ENCODE results near the gene MT3. TPM values are rescaled to one million over a fixed set of nuclear protein-coding genes. Genes with fewer than 3 reads are reported as not detected.
A peak's percentile ranks its signal among the peaks of the same experiment; 100 is the strongest.

The MT3 gene
- total and polyA plus RNA-seq, 2 of the 13 experiments (the other 11 are each of a cell fraction or from before 2014, with no cell fraction given): not detected

DNA sequence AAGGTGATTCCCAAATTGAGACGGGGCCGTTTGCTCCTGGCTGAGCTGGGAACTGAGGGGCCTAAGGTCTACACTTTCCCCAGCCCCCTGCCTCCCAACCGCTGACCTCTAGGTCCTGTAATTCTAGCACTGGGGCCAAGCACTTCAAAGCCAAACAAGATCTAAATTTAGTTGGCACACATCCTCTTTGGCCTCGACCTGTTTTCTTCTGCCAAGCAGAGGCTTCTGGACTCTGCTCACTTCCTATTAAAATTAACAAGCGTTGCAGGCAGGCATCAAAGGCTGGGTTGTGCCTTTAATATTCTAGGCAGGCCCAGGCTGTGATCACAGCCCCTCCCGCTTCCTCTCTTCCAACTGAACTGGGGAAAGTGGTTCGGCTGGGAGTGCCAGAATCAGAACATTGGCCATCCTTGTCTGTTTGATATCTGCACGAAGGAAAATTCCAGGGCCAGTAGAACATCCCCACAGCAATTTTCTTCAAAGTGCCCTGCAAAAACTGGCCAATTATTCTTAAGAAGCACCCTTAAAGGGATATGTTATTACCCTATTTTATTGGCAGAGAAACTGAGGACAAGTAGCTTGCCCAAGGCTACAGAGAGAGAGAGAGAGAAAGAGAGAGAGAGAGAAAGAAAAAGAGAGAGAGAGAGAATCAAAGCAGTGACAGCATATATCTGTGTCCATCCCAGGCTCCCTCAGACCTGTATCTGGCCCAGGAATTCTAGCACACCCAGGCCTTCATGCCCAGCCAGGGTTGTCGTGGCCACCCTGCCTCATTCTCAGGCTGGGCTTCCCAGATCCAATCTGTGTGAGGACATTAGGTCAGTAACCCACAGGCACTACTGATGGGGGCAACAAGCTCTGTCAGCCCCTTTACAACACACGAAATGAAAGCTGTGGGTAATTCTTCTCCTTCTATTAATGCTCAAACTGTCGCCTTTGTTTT is 37.3 kb upstream of the MT3 start (continued):
- TF ChIP-seq, protein P1, sequence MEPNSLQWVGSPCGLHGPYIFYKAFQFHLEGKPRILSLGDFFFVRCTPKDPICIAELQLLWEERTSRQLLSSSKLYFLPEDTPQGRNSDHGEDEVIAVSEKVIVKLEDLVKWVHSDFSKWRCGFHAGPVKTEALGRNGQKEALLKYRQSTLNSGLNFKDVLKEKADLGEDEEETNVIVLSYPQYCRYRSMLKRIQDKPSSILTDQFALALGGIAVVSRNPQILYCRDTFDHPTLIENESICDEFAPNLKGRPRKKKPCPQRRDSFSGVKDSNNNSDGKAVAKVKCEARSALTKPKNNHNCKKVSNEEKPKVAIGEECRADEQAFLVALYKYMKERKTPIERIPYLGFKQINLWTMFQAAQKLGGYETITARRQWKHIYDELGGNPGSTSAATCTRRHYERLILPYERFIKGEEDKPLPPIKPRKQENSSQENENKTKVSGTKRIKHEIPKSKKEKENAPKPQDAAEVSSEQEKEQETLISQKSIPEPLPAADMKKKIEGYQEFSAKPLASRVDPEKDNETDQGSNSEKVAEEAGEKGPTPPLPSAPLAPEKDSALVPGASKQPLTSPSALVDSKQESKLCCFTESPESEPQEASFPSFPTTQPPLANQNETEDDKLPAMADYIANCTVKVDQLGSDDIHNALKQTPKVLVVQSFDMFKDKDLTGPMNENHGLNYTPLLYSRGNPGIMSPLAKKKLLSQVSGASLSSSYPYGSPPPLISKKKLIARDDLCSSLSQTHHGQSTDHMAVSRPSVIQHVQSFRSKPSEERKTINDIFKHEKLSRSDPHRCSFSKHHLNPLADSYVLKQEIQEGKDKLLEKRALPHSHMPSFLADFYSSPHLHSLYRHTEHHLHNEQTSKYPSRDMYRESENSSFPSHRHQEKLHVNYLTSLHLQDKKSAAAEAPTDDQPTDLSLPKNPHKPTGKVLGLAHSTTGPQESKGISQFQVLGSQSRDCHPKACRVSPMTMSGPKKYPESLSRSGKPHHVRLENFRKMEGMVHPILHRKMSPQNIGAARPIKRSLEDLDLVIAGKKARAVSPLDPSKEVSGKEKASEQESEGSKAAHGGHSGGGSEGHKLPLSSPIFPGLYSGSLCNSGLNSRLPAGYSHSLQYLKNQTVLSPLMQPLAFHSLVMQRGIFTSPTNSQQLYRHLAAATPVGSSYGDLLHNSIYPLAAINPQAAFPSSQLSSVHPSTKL (CRISPR knock-in tag; IDR thresholded peaks at IDR 0.05): peak; percentile 94
- TF ChIP-seq SOX13 (IDR thresholded peaks at IDR 0.05): peak; percentile 47; the same call in 1 of the 2 replicates
- peak in 1 of 2 experiments; percentile 78; a peak in 2 of 4 replicates for TF ChIP-seq SOX13 (CRISPR knock-in tag; conservative IDR thresholded peaks at IDR 0.05 in 1 of 2, IDR thresholded peaks at IDR 0.05 in 1 of 2)
- no peak for TF ChIP-seq ZNF468 (CRISPR knock-in tag; IDR thresholded peaks at IDR 0.05)
- TF ChIP-seq, protein P2, sequence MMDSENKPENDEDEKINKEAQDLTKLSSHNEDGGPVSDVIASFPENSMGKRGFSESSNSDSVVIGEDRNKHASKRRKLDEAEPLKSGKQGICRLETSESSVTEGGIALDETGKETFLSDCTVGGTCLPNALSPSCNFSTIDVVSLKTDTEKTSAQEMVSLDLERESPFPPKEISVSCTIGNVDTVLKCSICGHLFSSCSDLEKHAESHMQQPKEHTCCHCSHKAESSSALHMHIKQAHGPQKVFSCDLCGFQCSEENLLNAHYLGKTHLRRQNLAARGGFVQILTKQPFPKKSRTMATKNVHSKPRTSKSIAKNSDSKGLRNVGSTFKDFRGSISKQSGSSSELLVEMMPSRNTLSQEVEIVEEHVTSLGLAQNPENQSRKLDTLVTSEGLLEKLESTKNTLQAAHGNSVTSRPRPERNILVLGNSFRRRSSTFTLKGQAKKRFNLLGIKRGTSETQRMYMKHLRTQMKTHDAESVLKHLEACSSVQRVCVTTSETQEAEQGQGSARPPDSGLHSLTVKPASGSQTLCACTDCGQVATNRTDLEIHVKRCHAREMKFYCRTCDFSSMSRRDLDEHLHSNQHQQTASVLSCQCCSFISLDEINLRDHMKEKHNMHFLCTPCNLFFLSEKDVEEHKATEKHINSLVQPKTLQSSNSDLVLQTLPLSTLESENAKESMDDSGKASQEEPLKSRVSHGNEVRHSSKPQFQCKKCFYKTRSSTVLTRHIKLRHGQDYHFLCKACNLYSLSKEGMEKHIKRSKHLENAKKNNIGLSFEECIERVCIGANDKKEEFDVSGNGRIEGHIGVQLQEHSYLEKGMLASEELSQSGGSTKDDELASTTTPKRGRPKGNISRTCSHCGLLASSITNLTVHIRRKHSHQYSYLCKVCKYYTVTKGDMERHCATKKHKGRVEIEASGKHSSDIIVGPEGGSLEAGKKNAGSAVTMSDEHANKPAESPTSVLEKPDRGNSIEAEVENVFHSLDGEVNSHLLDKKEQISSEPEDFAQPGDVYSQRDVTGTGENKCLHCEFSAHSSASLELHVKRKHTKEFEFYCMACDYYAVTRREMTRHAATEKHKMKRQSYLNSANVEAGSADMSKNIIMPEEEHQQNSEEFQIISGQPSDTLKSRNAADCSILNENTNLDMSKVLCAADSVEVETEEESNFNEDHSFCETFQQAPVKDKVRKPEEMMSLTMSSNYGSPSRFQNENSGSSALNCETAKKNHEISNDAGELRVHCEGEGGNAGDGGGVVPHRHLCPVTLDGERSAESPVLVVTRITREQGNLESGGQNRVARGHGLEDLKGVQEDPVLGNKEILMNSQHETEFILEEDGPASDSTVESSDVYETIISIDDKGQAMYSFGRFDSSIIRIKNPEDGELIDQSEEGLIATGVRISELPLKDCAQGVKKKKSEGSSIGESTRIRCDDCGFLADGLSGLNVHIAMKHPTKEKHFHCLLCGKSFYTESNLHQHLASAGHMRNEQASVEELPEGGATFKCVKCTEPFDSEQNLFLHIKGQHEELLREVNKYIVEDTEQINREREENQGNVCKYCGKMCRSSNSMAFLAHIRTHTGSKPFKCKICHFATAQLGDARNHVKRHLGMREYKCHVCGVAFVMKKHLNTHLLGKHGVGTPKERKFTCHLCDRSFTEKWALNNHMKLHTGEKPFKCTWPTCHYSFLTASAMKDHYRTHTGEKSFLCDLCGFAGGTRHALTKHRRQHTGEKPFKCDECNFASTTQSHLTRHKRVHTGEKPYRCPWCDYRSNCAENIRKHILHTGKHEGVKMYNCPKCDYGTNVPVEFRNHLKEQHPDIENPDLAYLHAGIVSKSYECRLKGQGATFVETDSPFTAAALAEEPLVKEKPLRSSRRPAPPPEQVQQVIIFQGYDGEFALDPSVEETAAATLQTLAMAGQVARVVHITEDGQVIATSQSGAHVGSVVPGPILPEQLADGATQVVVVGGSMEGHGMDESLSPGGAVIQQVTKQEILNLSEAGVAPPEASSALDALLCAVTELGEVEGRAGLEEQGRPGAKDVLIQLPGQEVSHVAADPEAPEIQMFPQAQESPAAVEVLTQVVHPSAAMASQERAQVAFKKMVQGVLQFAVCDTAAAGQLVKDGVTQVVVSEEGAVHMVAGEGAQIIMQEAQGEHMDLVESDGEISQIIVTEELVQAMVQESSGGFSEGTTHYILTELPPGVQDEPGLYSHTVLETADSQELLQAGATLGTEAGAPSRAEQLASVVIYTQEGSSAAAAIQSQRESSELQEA (CRISPR knock-in tag; IDR thresholded peaks at IDR 0.05; ENCODE audit: not compliant biosample characterization): no peak
- TF ChIP-seq, protein P3, sequence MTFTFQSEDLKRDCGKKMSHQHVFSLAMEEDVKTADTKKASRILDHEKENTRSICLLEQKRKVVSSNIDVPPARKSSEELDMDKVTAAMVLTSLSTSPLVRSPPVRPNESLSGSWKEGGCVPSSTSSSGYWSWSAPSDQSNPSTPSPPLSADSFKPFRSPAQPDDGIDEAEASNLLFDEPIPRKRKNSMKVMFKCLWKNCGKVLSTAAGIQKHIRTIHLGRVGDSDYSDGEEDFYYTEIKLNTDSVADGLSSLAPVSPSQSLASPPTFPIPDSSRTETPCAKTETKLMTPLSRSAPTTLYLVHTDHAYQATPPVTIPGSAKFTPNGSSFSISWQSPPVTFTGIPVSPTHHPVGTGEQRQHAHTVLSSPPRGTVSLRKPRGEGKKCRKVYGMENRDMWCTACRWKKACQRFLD (CRISPR knock-in tag; IDR thresholded peaks at IDR 0.05; ENCODE audit: borderline replicate concordance): peak; percentile 29; the same call in 1 of the 2 replicates
- no peak for TF ChIP-seq MXI1 (IDR thresholded peaks at IDR 0.05; ENCODE audit: borderline replicate concordance, low read depth, low read length)
- TF ChIP-seq IKZF1 (IDR thresholded peaks at IDR 0.05): no peak
- no peak for TF ChIP-seq PHB2 (IDR thresholded peaks at IDR 0.05; ENCODE audit: partially characterized antibody)
- TF ChIP-seq ZNF713 (CRISPR knock-in tag; IDR thresholded peaks at IDR 0.05): 0 out of 2 replicates have a peak, but pooled peaks have one; percentile 81
- TF ChIP-seq, protein P4, sequence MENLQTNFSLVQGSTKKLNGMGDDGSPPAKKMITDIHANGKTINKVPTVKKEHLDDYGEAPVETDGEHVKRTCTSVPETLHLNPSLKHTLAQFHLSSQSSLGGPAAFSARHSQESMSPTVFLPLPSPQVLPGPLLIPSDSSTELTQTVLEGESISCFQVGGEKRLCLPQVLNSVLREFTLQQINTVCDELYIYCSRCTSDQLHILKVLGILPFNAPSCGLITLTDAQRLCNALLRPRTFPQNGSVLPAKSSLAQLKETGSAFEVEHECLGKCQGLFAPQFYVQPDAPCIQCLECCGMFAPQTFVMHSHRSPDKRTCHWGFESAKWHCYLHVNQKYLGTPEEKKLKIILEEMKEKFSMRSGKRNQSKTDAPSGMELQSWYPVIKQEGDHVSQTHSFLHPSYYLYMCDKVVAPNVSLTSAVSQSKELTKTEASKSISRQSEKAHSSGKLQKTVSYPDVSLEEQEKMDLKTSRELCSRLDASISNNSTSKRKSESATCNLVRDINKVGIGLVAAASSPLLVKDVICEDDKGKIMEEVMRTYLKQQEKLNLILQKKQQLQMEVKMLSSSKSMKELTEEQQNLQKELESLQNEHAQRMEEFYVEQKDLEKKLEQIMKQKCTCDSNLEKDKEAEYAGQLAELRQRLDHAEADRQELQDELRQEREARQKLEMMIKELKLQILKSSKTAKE (CRISPR knock-in tag; IDR thresholded peaks at IDR 0.05; ENCODE audit: borderline replicate concordance): peak; percentile 52; the same call in 1 of the 2 replicates

Measured in HepG2 (cell line).